ENCODE results near the gene URAD.

DNA sequence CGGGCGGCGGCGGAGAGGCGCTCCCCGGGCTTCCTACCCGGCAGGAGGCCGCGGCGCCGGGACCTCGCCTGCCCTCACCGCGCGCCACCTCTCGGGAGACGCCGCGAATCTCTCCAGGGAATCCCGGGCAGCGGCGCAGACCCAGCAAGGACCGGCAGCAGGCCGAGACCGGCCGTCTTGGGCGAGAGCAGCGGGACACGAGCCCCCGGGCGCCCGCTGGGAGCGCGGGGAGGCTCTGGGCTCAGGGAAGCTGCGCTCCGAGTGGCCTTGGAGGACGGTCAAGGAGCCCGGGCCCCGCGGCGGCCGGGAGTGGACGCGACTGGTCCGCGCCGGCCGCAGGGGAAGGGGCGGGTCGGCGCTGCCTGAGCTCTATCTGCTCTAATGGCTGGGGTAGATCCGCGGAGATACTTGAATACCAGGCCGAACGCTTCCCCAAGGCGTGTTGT, 34.1 kb downstream of the URAD start:
- TF ChIP-seq, protein P1, sequence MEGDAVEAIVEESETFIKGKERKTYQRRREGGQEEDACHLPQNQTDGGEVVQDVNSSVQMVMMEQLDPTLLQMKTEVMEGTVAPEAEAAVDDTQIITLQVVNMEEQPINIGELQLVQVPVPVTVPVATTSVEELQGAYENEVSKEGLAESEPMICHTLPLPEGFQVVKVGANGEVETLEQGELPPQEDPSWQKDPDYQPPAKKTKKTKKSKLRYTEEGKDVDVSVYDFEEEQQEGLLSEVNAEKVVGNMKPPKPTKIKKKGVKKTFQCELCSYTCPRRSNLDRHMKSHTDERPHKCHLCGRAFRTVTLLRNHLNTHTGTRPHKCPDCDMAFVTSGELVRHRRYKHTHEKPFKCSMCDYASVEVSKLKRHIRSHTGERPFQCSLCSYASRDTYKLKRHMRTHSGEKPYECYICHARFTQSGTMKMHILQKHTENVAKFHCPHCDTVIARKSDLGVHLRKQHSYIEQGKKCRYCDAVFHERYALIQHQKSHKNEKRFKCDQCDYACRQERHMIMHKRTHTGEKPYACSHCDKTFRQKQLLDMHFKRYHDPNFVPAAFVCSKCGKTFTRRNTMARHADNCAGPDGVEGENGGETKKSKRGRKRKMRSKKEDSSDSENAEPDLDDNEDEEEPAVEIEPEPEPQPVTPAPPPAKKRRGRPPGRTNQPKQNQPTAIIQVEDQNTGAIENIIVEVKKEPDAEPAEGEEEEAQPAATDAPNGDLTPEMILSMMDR (IDR thresholded peaks at IDR 0.05; ENCODE audit: insufficient read depth, low read length), result no peak
- no peak for TF ChIP-seq POLR2AphosphoS5 (IDR thresholded peaks at IDR 0.05; ENCODE audit: low read depth)
